GM21528 (cell line): ENCODE measurements around the gene SEMA4D.

Experiments used
- ATAC-seq: cut with Tn5 transposase; IDR thresholded peaks from one replicate; pipeline ENCODE4 v1.9.1; 2021; ENCODE audit warnings: mild to moderate bottlenecking, moderate library complexity; ENCODE audit not compliant: unreplicated experiment, low FRiP score

SEMA4D gene

DNA sequence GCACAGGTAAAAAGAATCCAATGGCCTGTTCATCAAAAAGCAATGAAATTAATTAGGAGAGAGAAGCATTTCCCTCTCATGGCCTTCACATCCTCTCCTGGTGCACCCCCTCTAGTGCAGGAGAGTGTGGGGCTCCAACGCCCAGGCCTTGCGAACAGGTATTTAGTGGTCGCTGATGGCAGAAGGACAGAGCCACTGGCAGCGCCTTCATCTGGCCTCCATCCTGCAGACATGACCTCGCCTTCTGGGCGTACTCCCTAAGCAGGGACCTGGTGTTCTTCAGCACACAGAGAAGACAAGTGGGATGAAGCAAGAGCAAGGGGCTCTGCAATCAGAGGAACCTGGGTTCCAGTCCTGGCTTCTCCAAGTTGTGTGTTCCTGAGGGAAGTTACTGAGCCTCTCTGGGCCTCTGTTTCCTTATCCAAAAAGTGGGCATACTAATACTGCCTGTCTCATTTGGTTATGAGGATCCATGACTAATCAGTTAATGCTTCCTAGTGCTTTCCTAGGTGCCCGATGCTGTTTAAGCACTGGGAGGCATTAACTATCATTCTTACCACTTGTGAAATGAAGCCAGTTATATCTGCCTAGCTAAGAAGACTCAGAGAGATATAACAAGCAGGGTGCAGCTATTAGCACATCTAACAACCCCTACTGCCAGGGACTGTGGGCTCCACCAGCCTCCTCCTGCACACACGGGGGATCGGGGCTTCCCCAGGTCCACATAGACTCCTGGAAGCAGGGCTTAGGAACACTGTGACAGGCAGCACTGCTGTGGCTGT lies 77.3 kb downstream of the SEMA4D start:
- no peak for ATAC-seq

DNA sequence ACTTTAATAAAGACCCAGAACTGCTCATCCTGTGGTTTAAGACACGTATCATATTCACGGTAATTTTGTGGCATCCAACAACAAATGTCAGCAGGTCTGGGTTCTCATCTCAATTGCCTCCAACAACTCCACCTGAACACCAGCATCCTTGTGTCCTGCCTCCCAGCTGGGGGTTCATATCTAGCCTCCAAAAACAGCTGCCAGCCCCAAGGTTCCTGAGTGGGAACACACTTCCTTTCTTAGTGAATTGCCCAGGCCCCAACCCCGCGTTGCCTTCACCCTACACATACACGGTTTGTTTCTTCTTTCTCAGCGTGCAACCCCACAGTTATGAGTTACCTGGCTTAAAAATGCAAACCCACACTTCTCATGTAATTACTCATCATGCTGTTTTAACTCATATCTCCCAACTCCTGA lies 77.9 kb downstream of the SEMA4D start:
- ATAC-seq = no peak

DNA sequence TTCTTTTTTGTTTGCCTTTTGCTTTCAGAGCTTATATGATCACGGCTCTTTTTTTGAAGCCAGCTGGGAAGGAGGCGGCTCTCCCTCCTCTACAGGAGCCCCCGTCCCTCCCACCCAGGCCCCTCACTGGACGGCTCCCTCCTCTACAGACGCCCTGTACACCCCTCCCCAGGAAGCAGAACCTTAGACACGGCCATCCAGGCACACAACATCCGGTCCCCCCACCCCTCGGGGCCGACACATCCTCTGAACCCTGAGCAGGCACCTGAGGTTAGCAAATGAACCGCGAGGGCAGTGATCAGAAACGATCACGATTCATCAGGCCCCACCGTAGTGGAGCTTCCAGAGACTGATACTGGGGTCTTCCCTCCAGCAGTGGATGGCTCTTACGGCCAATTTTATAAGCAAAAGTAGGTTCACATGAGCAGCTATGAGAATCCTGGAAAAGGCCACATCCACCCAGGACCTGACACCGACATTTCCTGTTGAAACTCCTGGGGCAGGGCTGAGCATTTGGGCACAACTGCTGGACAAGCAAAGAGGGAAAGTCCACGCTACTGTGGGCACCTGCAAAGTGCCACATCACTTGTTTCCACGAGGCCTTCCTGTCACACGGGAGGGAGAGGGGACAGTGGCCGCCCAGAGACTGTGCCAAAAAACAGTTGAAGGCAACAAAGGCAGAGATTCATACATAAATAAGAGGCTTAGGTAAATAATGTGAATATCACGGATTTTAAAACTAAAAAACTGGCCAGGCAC lies 78.9 kb downstream of the SEMA4D start:
- peak; percentile 57 for ATAC-seq

DNA sequence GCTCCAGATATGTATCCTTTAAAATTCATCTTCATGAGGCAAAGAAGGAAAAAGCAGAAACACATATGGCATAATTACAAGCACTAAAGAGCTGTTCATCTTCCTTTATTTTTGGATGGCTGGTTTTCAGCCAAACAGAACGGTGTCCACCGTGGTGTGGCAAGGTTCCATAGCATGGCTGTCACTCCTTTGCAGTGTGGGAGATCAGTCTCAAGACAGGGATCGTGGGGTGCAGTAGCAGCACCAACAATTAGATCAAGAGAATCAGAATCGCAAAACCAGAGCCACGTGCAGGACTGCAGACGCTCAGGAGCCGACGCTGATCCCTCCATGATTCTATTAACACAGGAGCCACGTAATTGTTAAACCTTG lies 79.5 kb downstream of the SEMA4D start:
- ATAC-seq = no peak

DNA sequence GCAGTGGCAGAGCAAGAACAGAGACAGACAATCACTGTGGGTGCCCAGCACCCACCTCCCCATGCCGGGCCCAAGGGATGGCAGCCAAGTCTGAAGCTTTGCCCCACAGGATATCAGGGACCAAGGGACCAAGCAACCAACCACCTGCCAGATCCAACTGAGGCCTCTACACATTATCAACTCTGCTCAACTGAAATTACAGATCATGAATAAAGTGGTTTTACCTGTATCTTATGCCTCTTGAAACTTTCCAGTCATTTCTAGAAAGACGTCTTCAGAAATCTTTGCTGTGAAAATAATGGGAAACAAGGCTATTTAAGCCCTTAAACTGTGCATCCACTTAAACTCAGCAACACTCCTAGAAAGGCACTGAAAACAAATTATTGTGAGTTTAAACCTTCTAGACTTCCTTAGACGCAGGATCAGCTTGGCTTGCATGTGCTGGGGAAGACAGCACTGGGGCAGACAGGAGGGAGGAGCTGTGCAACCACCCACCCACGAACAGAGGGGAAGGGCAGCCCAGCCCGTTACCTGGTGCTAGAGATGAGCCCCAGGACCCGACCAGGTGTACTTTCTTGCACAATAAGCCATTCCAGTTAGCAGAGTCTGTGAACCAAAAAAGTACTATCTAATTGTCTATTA lies 80.0 kb downstream of the SEMA4D start:
- no peak for ATAC-seq

DNA sequence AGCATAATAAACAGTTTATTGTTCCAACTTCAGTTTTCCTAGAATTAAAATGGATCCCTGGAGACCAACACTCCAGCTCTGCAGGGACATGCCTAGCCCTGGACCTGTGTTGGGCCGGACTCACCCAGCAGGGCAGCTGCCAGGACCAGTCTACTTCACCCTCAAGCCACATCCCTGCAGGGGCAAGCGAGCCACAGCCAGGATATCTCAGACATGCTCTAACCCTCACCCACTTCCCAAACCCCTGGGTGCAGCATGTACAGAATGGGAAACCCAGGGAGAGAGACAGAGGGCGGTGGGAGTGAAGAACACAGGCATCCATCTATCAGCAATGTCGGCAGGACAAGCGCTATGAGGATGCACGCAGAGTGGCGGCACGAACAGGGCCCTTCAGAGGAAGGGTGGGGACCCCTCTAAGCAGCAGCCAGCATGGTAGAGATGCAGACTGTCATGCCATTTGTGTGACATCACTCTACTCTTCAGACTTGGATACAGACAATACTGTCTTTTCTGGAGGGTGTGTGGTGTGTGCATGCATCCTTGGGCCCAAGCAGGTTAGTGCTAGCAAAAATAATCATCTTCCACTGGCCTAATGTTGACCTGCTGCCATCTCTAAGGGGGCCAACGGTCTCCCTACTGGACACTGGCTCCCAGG lies 83.1 kb downstream of the SEMA4D start:
- no peak for ATAC-seq

DNA sequence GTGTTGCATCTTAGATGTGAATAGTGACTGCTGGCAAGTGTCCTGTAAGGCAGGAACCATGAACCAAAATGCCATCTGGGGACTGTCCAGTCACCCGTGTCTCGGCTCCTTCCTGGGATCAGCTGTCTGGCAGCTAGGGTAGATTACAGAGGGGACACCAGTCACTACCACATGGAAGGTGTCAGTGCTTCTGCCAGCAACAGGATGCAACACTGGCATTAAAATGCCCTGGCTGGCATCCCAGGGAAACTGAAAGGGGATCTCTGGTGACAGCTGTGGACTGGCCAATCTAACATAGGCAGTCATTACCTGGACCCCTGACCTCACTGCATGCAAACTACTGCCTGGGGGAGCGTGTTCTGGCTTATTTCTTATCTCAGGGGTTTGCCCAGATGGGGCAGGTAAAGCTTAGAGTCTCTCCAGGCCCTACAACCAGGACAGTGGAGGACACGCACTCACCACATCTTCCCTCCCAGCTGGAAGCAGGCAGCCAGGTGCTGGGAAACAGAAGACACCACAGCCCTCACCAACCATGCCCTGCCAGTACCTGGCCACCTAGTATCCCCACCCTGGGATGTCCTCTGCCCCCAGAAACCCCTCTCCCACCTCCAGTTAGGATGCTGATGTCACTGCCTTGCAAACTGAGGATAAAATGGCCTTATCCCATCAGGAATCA lies 83.8 kb downstream of the SEMA4D start:
- ATAC-seq = no peak

DNA sequence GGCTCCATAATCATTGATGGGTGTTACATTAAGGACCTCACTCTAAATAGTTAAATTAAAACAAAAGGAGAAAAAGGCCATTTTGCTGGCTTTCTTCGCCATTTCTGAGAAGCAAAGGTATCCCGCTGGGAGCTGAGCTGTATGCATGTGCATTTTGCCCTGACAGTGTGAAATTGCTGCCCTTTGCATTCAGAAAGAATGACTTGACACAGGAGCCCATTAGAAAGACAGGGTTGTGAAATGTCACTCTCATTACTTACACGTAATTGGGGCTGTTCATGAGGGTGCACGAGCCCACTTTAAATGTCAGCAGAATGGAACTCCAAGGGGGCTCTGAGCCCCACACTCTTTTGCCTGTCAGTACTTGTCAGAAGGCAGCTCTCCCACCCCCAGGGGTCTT lies 85.0 kb downstream of the SEMA4D start:
- ATAC-seq = no peak

DNA sequence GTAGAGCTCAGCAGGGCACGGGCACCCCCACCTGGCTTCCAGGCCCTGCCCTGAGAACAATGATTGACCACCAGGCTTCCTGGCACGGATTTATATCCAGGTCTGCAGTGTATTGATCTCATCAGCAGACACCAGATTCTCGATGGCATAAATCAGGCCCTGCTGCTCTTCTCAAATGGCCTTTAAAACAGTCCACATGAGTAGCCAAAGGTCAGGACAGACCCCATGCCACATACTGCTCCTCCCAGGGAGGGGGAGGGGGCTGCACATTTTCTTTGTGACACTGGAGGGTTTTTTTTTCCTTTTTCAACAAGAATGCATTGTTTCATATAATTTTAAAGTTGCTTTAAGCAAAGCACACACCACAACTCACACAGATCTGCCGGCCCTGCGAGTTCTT lies 85.4 kb downstream of the SEMA4D start:
- ATAC-seq = no peak

DNA sequence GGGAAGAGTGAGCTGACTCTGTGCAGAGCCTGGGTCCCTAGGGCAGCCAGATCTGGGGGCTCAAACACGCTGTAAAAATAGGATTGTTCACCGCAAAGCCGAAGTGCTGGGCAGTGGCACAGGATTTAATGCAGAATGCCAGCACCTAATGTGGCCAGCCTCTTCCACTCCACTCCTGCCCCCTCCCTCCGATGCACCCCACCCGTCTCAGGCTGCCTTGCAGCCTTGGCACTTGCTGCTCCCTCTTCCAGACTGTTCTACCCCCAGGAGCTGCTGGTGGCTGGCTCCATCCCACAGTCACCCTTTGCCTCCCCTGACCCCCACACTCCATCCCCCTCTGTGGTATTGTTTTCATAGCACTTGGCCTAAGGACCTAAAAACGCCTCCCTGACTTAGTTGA lies 86.2 kb downstream of the SEMA4D start:
- ATAC-seq = no peak

DNA sequence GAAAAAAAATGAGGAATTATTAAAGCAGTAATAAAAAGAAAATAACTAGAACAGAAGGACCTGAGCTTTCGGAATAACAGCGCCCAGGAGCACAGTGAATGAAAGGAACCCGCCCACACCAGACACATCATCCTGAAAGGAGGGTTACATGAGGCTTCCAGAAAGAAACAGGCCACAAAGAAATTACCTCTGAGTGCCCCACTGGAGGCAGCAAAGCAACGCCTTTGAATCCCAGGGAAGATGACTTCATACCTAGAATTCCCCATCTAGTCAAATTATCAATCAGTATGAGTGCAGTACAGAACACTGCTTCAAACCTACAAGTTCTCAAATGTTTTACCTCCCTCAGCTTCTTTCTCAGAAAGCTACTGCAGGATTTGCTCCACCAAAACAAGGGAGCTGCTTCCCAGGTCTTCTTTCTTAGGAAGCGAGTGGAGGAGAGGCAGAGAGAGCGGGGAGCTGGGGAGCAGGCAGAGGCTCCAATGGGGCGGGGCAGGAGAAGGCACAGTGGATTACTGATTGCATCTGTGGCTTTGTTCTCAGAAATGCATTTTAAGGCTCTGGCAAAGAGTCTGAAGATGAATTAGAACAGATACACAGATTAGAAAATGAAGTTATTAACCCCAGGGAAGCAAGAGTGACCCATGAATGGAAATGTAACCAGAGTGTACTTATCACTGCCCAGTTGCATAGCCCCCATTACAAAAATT lies 87.1 kb downstream of the SEMA4D start:
- peak; percentile 30 for ATAC-seq

DNA sequence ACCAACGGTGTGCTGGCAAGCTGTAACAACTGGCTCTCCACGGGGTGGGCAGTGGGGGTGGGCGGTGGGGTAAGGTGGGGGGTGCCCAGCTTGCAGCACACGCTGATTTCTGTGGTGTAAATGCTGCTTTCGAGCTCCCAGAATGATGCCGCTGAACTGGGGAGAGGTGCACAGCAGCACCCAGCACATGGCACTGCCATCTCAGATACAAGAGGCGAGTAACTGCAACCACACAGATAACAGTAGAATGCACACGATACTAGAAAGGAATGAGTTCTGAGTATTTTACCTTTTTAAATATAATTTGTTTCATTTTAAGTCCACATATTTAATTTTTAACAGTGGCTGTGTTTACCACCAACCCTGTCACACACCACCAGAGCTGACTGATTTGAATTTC lies 87.9 kb downstream of the SEMA4D start:
- no peak for ATAC-seq

DNA sequence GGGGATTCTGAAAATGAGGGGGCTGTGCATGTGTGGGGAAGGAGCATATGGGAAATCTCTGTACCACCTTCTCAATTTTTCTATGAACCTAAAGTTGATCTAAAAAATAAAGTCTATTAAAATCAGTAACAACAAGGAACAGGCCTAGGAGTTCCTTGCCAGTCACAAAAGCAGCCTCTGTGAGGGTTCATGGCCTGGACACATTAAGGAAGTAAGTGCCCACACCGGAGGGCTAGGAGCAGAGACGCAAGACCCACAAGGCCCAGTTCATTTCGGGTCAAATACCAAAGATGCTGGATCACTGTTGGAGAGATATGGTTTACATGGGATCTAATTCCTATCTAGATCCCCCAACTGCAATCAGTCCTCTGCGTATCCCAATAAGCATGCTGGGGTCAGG lies 88.4 kb downstream of the SEMA4D start:
- no peak for ATAC-seq

DNA sequence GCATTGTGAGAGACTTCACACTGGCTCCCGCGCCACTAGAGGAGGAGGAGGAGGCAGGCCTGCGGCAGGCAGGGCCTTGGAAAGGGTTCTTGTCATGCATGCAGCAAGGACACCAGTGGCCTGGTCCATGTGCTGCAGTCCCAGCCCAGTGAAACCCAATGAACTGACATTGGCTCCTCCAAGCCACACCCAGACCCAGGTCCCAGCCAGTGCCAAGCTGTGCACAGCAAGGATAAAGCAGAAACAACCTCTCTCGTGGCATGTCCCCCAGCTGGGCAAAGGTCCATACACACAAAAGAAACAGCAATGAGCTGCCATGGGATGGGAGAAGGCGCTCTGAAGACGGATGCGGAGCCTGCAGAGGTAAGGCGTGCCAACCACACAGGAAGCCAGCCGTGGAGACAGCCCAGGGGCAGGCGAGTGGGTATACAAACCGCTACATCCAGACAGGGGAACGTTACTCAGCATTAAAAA lies 89.2 kb downstream of the SEMA4D start:
- ATAC-seq = no peak

DNA sequence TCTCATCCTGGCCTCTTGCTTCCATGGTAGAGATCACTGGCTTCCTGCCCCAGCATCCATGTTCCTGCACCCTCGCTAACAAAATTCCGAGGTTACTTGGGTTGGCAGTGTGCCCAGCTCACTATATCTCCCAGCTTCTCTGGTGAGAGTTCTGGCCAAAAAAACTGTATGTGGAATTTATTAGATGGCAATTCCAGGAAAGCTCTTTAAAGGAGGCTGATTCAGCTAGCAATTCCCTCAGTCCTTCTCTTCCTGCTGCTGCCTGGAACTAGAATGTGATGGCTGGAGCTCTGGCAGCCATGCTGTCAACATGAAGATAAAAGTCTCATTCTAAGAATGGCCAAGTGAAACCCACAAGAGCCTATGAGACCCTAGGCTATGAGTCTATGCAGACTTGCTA lies 90.8 kb downstream of the SEMA4D start:
- ATAC-seq = no peak

DNA sequence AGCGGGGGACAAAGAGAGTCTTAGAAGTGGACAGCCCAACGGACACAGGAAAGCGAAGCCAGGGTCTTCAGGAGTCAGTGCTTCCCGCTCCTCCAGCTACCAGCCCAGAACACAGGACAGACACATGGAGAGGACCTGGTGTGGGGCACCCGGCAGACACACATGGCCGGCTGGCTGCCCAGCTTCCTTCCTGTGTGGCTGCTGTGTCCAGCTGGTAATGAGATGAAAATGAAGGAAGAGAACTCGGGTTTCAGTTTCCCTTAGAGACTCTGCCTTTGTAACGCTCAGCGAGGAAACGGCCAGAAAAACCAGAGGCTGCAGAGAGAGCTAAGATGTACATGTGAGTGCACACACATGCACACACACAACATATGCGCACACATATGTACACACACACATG lies 92.1 kb downstream of the SEMA4D start:
- peak; percentile 47 for ATAC-seq

DNA sequence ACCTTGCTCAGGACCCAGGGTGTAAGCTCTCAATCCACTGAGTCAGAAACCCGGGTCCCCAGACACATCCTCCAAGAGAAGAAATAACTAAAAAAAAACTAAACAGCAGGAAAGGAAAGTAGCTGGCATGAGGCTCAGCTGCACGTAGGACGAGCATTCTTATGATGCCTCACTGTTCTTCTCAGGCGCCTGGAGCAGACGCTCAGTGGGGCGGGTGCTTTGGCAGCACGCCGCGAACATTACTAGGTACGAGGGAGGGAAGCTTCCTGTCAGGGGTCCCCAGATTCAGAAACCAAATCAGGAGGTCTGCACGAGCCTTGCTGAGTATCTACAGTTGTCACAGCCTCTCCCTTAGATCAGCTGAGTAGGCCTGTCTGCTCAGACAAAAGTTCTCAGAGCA lies 93.8 kb downstream of the SEMA4D start:
- ATAC-seq = no peak

DNA sequence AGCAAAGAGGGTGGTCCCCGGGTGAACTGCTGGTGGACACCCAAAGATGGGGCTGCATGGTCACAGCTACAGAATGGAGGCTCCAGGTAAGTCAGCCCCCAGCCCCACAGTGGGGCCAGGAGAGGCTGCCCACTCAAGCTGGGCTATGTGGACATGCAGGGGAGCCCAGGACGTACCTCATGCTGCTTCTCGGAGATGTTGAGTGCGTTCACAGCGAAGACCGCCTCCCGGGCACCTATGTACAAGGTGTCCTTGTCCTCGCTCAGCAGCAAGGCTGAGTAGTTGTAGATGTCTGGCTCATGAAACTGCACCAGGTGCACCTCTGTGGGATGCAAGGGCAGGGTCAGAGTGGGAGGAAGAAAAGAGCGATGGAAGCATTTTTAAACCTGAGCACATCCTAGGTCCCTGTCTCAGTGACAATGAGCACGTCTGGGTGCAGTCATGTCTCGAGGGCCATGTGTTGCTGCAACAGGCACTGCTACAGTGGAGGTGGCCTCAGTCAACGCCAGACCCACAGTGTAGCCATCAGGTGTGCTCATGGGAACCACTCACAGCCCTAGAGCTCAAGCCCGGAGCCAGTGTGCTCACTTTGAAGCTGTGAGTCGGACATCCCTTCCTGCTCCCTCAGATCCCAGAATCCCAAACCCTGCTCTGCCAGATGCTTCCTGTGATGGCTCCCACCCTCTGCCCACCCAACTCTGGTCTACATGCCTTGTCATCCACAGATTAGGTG lies 95.1 kb downstream of the SEMA4D start:
- no peak for ATAC-seq
